Progenitor cell of endocrine pancreas (in vitro differentiated cells): ENCODE measurements around the gene MRTFA. TPM values are rescaled to one million over a fixed set of nuclear protein-coding genes. Genes with fewer than 3 reads are reported as not detected.

ENCODE experiments used
- DNase-seq: peaks from one replicate; pipeline ENCODE4 v3.0.0; 2021; ENCODE audit warnings: low spot score; ENCODE audit not compliant: unreplicated experiment
- H3K27ac Mint-ChIP-seq: 2 replicates; pipeline ENCODE4 v1.8.0; 2021; ENCODE audit warnings: mild to moderate bottlenecking, moderate library complexity, mixed read lengths
- H3K27me3 Mint-ChIP-seq: 2 replicates; pipeline ENCODE4 v1.8.0; 2021; ENCODE audit warnings: mixed read lengths
- H3K36me3 Mint-ChIP-seq: 2 replicates; pipeline ENCODE4 v1.8.0; 2022; ENCODE audit warnings: mixed read lengths; ENCODE audit not compliant: insufficient read depth
- H3K4me1 Mint-ChIP-seq: 2 replicates; pipeline ENCODE4 v1.8.0; 2021; ENCODE audit warnings: low read depth, mixed read lengths
- H3K4me3 Mint-ChIP-seq: 2 replicates; pipeline ENCODE4 v1.8.0; 2021; ENCODE audit warnings: low read depth, mild to moderate bottlenecking, moderate library complexity, mixed read lengths
- H3K9me3 Mint-ChIP-seq: 2 replicates; pipeline ENCODE4 v1.8.0; 2021; ENCODE audit warnings: low read depth, mixed read lengths
- total RNA-seq: library from RNA; stranded (reverse); gene quantifications from 2 replicates; pipeline ENCODE4 v1.2.1, GENCODE V29; 2021
- TF ChIP-seq, protein P1 (sequence below): fragments of 200-600 bp; sonication (generic); IDR thresholded peaks from one replicate; pipeline ENCODE4 v1.5.0; 2021; ENCODE audit warnings: antibody characterized with exemption, mild to moderate bottlenecking; ENCODE audit not compliant: unreplicated experiment

The MRTFA gene
- total RNA-seq, 1 donor from 2014 or later = 61.9 TPM

DNA sequence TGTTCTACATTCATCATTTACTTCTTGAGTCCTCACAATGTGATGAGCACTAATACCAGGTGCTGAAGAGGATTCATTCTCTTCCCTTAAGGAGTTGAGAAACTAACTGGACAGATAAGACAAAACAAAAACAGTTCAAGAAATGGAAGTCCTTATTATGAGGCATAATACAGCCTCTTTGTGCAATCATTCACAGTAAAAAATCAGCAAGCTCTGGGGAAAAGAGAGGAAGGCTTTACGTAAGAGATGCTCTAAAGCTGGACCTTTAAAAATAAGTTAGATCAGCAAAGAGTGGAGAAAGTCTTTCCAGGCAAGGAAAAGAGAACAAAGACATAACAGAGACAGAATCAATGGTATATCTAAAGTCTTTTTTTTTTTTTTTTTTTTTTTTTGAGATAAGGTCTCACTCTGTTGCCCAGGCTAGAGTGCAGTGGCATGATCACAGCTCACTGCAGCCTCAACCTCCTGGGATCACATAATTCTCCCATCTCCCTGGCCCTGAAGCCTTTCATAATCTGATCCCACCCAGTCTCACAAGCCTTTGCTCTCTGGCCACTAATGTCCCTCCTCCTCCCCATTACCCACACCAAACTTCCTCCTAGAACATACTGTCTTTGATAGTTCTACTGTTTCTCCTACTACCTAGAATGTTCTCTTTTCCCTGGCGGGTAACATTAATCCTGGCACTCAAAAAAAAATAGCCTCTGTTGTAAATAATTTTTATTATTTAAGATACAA lies 40.9 kb downstream of the MRTFA start:
- TF ChIP-seq, protein P1, sequence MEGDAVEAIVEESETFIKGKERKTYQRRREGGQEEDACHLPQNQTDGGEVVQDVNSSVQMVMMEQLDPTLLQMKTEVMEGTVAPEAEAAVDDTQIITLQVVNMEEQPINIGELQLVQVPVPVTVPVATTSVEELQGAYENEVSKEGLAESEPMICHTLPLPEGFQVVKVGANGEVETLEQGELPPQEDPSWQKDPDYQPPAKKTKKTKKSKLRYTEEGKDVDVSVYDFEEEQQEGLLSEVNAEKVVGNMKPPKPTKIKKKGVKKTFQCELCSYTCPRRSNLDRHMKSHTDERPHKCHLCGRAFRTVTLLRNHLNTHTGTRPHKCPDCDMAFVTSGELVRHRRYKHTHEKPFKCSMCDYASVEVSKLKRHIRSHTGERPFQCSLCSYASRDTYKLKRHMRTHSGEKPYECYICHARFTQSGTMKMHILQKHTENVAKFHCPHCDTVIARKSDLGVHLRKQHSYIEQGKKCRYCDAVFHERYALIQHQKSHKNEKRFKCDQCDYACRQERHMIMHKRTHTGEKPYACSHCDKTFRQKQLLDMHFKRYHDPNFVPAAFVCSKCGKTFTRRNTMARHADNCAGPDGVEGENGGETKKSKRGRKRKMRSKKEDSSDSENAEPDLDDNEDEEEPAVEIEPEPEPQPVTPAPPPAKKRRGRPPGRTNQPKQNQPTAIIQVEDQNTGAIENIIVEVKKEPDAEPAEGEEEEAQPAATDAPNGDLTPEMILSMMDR = no peak
- DNase-seq = no peak
- Mint-ChIP-seq H3K36me3 (no peaks in the 10 kb centered on the region), H3K27ac (no peak overlapping the region), H3K27me3 (no peaks in the 10 kb centered on the region), H3K4me1 (peaks cover 43% of the 10 kb centered on the region), H3K4me3 (no peak overlapping the region), H3K9me3 (no peaks in the 10 kb centered on the region)

DNA sequence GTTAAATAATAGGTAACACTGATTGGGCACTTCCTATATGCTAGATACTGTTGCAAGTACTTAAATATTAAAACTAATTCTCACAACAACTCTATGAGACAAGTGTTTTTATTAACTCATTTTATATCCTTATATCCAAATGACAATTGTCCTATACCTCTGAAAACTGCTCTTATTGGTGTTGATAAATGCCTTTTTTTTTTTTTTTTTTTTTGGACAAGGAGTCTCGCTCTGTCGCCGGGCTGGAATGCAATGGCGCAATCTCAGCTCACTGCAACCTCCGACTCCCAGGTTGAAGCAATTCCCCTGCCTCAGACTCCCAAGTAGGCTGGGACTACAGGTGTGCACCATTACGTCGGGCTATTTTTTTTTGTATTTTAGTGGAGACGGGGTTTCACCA lies 41.6 kb downstream of the MRTFA start:
- Mint-ChIP-seq H3K27ac (peak overlapping the region; percentile 60), H3K36me3 (no peaks in the 10 kb centered on the region), H3K9me3 (no peaks in the 10 kb centered on the region), H3K4me1 (peaks cover 40% of the 10 kb centered on the region), H3K27me3 (no peaks in the 10 kb centered on the region), H3K4me3 (no peak overlapping the region)
- DNase-seq = no peak
- TF ChIP-seq, protein P1 = no peak

- H3K4me3 Mint-ChIP-seq = no peak overlapping the region
- no peaks in the 10 kb centered on the region for H3K9me3 Mint-ChIP-seq
- peaks cover 37% of the 10 kb centered on the region for H3K4me1 Mint-ChIP-seq
- peak overlapping the region; percentile 60 for H3K27ac Mint-ChIP-seq
- no peaks in the 10 kb centered on the region for H3K36me3 Mint-ChIP-seq
- DNase-seq = no peak
- no peaks in the 10 kb centered on the region for H3K27me3 Mint-ChIP-seq
- TF ChIP-seq, protein P1 = no peak
Observed at GRCh38 chr22:40594346-40594745, 42.2 kb downstream of the MRTFA start.

DNA sequence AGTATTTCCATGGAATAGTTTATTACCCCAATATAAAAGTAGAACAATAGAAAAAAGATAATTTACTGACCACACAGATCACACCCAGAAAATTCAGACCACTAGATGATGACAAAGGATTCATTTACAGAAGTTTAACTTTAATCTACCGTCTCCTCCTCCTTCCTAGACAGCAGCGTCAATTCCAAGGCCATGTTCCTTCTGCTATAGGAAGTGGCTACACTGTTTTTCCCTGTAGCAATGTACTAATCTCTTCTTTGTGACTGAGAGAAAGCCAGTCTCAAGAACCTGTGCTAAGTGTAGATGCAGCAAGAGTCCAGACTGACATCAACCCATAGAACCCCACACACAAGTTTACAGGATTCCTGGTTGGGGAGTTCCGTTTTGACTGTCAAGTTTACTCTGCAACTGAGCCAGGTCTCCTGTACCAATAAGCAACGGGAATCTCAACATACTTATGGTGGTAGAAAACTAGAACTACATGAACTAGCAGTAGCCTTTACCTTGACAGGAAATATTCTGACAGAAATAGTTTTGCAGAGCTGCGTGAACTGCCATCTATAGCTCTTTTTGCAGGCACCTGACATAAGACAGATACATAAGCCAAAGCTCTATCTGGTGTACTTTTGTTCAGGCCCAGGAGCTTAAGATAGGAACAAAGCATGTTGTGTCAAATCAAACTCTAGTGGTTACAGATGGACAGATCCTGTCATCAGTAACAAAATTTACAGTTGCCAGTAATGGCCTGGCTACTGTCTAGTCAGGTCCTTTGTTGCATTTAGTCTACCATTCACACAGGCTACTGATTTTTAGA lies 42.9 kb downstream of the MRTFA start:
- peak overlapping the region; percentile 17 for H3K27ac Mint-ChIP-seq
- no peaks in the 10 kb centered on the region for H3K36me3 Mint-ChIP-seq
- DNase-seq = no peak
- H3K27me3 Mint-ChIP-seq = no peaks in the 10 kb centered on the region
- H3K9me3 Mint-ChIP-seq = no peaks in the 10 kb centered on the region
- H3K4me3 Mint-ChIP-seq = no peak overlapping the region
- TF ChIP-seq, protein P1 = no peak
- H3K4me1 Mint-ChIP-seq = peaks cover 36% of the 10 kb centered on the region

- no peak overlapping the region for H3K4me3 Mint-ChIP-seq
- TF ChIP-seq, protein P1 = no peak
- no peaks in the 10 kb centered on the region for H3K36me3 Mint-ChIP-seq
- H3K9me3 Mint-ChIP-seq = no peaks in the 10 kb centered on the region
- DNase-seq = no peak
- H3K27me3 Mint-ChIP-seq = no peaks in the 10 kb centered on the region
- peaks cover 31% of the 10 kb centered on the region for H3K4me1 Mint-ChIP-seq
- H3K27ac Mint-ChIP-seq = no peak overlapping the region
Observed at GRCh38 chr22:40592352-40593113, 44.0 kb downstream of the MRTFA start.
